ENCODE results near the gene ITGB2.

ITGB2 gene

DNA sequence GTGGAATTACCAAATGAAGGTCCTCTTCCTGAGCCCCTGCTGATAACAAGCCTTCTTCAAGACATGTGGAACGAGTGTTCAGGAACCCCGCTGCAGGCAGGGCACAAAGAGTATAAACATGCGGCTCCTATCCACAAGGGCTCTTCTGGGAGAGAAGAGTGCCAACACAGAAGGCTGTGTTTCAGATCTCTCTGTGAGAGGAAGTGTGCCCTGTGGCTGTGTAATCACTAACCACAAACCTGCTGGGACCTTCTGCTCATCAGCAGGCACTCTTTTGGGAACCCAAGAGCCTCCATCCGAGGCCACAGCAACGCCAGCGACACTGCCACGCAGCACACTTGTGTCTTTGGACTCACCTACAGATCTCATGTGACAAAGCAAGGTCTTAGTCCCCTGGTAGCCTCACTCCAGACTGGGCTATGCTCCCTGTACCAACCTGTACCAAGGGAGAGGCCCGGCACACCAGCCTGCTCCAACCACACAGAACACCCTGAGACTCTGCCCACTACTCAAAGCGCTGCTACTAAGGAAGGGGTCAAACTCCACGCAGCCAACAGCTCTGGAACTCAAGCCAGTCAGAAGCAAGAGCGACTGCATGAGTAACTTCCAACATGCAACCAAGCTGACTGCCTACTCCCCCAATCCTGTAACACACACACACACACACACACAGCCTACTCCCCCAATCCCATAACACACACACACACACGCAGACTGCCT is 55.0 kb downstream of the ITGB2 start:
- DNase-seq, result no peak

DNA sequence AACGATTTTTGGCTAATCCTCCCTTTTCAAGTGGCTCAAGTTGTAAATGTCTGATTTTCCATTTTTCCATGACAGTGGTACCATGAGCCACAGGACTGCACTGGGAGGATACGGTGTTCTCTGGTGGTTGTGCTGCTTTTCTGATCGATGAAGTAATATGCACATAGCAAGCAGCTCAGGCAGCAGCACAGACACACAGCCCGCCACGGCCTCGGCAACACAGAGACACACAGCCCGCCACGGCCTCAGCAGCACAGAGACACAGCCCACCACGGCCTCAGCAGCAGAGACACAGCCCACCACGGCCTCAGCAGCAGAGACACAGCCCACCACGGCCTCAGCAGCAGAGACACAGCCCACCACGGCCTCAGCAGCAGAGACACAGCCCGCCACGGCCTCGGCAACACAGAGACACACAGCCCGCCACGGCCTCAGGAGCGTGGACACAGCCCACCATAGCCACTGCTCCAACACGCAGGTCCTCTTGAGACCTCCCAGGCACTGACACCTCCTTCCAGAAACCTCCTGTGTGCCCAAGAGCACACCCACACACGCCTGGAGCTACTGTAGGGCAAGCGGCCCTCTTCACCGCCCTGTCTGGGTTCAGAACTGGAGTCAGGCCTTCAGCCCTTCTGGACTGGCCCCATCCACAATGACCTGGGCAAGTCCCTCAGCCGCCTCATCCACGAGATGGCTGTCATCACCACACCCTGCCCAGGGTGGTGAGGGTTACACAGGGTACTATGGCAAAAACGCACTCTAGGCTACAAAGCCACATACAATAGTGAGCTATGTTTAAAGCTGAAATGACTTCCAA is 57.6 kb downstream of the ITGB2 start:
- DNase-seq, result no peak

DNA sequence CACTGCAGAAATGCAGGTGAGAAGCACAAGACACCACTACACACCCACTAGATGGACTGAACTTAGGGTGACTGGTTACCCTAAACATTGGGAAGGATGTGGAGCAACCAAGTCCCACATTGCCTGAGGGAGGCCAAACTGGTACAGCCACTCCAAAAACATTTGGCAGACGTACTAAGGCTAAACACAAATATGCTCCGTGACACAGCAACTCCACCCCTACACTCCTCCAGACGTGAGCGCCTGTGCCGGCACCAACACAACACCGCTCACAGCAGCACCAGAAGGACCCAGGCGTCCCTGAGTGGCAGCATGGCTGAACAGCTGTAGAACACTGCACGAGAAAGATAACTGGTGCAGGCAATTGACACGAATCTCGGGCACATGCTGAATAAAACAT is 61.9 kb downstream of the ITGB2 start:
- DNase-seq, result no peak

DNA sequence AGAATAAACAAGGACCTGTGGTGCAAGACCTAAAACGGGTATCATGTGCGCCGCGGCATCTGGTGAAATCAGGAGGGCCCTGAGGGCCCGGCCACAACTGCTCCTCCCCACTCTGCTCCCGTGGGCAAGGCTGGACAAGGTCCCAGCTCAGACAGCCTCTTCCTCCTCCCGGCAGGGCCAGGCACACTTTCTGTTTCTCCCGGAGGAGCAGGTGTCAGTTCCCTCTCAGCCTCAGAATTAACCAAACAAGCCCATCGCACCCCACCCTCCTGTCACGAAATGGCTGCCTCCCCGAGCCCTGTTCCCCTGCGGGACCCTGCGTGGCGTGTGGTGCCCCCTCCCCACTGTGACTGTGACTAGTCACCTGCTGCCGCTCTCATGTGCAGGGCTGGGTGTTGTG is 62.4 kb downstream of the ITGB2 start:
- no peak for DNase-seq

DNA sequence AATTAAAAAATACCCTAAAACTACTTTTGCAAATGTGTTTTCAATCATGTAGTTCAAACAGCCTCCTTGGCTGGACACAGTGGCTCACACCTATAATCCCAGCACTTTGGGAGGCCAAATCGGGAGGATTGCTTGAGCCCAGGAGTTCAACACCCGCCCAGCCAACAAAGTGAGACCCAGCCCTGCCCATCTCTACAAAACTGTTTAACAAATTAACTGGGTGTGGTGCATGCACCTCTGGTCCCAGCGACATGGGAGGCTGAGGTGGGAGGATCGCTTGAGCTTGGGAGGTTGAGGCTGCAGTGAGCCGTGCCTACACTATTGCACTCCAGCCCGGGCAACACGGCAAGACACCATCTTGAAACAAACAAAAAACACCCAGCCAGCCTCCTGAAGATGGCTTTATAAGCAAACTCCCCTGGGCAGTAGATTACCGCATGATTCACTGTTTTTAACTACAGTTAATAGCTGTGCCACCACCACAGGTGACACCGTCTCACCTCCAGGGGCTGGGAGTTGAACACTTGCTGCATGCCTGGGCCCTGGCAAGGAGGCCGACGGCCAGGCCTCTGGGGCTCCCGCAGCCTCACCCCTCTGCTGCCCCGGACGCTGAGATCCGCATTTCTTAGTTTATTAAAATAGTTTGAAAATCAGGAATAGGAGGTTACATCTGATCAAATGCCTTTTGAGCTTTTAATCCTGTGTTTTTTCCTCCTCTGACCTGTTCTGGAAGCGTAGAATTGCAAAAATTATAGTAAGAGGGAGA is 63.4 kb downstream of the ITGB2 start:
- no peak for DNase-seq

DNA sequence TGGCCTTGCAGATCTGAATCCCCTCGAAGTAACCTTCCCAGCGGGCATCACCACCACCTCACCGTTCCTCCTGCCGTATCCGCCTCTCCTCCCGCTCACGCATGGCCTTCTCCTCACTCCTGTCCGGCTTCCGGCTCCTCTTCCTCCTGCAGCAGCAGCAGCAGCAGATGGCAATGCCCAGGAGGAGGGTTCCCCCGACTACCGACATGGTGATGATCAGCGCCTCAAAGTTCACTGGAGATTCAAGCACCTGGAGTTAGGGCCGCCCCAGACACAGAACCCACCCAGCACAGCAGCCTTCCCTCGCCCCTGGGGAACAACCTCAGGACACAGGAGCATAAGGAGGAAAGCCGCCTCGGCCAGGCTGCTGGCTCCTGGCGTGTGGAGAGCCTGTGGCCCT is 64.6 kb downstream of the ITGB2 start:
- DNase-seq, result no peak

DNA sequence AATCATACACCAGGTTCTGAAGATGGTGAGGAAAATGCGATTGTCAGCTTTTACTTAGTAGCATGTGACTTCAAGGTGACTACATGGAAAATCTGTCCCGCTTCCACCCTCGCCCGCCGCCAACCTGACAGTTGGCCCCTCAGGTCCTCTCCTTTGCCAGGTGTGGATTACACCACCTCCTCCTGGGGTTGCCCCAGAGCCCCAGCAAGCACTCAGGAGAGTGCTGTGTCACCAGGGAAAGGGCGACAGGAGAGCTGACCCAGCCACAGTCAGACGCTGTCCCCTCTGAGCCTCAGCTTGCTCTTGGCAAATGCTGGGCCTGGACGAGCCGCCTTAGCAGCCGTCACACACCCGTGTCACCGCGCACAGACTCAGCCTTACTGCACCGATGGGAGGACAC is 65.1 kb downstream of the ITGB2 start:
- no peak for DNase-seq

DNA sequence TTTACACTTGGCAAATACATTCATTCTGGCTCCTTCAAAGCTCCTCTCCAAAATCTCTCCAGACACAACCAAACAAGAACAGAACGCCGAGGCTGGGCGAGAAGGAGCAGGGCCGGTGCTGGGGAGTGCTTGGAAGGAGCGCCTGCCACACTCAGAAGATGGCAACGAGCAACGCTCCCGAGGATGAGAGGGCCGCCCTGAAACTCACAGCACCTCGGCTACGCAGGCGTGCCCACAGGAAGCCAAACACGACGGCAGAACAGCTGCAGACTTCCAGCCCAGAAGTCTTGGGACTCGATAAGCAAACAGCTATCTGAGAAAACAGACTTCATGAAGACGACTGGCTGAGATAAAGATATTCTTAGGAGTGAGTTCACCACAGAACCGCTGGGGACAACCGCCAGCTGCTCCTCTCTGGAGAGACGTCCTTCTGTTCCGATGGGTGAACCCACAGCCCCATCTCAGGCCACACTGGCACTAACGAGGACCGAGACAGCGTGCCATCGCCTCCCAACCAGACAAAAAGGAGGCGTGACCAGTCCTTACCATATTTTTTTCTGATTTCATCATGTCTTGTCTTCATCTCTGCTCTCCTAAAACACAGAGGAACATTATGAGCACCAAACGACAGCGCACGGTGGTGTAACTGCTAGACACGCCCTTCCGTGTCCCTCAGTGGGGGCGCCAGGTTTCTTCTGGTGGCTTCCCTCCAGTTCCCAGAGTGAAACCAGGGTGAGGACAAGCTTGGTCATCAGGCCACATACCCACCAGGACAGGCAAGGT is 65.8 kb downstream of the ITGB2 start:
- DNase-seq, result no peak

DNA sequence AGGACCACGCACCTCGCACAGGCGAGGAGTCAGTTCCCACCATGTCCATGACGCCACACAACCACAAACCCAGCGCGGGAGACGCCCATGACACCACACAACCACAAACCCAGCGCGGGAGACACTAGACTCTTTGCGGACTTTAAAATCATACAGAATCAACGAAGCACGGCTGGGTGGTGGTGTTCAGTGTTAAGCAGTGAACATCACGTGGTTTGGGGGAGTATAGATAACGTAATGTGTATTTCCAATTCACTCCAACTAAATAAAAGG is 66.4 kb downstream of the ITGB2 start:
- DNase-seq, result no peak

DNA sequence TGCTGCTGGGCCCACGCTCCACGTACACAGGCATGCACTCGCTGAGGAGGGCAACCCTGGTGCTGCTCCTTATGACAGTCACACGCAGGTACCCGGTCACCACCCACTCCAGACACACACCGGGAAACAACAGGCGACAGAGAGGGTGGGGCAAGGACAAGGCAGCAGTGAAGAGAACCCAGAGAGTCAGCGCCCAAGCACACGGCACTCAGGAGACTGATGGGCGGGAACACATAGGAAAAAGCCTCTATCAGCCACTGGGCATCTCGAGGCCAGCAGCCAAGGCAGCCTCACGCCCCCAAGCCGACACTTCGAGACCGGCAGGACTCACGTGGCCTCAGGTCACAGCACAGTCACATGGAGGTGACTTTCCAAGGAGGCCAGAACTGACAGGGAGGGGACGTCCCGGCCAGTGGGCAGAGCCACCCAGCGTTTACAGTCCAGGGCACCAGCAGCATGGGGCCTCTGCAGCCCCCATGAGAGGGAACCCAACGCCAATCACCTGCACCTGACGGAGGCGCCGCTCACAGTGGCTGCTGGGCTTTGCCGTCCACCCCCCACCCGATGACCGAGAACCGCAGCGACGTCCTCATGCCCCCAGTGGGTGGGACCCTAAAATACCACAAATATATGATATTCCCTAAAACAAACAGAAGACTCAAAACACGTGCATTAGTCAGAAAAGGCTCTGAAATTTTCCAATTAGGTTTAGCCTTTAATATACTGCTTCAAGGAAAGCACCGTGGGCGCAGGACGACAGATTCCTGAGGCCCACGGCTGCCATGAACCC is 66.9 kb downstream of the ITGB2 start:
- DNase-seq, result no peak

DNA sequence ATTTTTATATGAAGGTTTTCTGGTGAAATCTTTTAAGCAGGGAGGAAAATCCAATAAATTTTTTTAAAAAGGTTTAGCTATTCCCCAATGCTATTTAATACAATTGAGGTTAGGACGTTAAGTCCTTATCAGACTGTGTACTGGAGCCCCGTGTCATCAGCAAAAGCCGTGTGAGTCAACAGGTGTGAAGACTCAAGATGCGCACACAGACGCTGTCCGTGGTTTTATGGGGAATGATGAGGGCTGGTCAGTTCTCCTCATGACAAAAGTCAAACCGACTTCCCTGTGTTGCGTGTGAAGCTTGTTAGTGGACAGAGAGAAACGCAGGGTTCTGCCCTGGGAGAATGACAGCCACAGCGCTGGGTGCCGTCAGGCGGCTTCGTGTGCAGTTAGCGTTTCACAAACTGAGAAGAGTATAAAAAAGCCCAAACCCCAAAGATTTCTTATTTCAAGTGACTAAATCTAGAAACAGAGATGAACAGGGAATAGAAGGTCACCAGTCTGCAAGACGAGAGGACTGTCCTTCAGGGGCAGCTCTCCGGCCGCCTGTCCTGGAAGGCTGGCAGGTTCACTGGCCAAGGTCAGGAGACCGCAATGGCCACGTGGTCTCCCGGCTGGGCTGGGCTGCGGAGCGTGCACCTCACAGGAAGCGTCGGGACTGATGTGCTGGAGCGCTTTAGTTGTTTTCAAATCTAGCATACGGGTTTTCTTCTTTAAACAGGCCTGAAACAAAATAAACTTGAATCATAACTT is 69.6 kb downstream of the ITGB2 start:
- DNase-seq, result no peak

DNA sequence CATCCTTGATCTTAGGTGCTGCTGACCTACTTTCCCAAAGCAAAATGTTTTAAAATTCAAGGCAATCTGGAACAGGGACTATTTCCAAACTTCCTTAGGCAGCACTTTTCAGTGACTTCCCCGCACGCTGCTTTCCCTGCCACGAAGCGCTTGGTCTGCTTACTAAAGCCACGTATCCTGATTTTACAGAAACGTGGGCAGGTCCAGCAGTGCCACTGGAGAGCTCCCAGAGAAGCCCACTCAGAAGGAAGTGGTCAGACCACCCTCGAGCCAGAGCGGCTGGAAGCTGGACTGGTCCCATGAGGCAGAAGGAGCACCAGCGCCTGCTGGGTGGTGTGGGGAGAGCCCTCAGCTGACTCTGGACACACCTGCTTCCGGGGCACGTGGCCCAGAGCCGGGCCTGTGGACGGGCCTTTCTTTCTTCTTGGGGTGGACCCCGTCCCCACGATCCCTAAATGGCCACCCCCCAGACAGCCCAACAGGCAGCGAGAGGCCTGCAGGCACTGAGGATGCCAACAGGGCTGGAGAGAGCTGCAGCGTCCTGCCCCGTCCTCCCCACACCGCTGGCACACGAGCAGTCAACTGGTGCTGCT is 70.4 kb downstream of the ITGB2 start:
- DNase-seq, result no peak

DNA sequence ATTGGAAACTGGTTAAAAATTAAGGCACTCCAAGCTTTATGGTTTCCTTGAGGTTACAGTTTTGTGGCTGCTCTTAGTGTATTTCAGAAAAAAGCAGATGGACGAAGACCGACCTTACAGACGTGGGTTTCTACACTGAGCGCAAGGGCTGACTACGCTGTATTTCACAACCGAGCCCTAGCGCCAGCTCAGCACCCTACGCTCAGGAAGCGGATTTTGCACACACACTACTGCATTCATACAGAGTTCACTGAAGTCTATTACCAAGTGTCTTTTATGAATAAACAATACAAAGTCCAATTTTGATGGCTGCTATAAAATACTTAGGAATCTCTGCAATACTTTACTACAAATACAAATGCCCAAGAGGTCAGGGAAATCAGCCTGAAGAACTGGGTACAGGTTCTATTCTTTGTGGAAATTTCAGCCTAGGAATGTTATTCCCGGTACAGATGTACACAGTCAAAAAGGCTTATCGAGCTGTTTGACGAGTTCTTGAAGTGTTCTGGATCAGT is 71.0 kb downstream of the ITGB2 start:
- no peak for DNase-seq

DNA sequence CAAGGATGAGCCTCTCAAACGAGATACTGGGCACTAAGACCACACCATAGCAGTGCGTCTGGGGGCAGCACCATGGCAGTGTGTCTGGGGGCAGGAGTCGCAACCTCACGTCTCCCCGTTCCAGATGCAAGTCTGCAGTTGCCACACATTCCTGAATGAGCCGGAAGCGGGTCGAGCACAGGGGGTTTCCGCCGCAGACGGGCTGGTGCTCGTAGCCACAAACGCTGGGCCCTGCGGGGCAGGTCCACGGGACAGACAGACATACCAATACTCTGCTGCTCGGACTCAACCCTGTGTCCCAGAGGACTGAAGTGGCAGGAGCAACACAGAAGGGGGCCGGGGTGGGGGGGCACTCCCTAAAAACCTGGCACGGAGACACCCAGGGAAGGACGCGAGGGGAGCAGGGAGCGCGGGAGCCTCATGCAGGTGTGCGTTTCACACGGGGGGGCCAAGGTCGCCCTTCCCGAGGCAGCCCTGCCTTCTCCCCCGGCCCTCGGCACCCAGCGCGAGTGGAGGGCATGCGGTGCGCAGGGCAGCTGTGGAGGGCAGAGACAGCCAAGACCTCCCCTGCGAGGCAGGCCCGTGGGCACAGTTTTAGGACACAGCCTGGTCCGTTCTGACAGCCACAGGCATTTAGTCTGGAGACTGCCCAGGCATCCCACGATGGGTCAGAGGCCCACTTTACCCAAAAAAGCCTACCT is 71.7 kb downstream of the ITGB2 start:
- DNase-seq, result no peak

DNA sequence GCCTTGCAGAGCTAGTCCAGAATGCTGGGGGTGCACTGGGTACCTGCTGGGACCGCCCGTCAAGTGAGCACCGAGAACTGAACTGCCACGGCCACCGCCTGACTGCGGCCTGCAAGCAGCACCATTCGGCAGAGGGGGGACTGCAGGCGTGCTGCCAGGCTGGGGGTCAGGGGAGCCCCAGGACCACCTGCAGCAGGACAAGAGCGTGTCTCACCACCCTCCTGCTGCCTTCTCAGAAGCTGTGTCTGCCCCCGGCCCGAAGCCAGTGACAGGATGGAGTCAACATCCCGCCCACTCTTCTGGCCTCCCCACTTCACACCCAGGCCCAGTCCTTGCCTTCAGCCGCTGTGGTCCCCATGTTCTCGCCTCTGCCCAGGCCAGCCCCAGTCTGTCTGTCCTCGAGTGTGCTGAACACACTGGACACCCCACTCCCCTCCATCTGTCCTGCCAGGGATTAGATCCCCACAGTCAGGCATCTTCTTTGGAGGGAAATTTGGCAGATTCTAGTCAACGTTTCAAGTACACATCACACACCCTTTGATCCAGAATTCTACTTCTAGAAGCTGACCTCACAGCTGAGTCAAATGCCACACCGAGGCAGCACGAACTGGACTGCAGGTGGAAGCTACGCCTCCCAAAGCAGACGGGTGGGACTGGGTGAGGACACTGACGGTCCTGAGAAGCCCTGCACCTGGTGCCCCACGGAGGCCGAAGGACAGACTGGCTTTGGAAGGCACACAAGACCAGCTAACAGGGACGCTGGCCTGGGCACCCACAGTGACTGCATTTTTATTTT is 73.2 kb downstream of the ITGB2 start:
- no peak for DNase-seq

DNA sequence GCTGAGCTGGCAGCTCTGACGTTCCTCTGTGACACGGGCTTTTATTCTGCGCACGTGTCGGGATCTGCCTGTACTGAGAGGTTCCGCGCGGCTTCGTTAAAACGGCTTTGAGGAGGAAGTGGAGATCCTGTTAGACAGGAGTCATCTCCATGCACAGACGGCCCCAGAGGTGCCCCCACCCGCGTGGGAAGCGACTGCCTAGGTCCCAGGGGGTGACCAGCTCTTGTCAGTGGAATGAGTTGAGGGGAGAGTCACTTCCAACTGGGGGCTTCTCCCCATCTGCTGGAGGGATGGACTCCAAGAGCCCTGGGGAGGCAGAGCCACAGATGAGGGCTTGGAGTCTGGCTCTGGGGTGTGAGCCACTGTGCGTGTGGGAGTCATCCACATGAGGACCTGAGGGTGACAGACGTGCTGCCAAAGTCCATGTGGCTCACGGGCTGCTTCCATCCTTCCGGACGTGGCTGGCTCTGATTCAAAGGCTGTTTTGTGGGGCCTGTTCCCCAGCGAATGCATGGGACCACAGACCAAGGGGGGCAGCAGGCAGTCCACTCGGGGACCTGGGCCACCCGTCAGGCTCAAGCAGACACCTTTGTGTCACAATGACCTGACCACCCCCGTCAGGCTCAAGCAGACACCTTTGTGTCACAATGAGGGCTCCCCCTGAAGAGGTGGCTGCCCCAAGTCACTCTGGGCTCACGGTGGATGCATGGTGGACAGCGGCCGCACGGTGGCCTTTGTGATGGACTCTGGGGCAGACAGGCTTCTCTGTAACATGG is 74.0 kb downstream of the ITGB2 start:
- DNase-seq, result peak; percentile 42

DNA sequence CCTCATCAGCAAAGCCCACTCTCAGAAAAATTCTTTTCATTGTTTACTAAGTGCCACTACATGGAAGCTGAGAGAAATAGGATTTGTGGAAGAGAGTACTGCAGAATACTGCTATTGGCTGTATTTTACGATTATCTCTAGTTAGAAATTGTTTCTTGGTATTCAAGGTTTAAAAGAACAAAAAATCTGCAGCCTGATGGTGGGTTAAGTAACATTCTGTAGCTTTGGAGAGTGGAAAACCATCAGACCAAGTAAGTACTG is 74.5 kb downstream of the ITGB2 start:
- no peak for DNase-seq

DNA sequence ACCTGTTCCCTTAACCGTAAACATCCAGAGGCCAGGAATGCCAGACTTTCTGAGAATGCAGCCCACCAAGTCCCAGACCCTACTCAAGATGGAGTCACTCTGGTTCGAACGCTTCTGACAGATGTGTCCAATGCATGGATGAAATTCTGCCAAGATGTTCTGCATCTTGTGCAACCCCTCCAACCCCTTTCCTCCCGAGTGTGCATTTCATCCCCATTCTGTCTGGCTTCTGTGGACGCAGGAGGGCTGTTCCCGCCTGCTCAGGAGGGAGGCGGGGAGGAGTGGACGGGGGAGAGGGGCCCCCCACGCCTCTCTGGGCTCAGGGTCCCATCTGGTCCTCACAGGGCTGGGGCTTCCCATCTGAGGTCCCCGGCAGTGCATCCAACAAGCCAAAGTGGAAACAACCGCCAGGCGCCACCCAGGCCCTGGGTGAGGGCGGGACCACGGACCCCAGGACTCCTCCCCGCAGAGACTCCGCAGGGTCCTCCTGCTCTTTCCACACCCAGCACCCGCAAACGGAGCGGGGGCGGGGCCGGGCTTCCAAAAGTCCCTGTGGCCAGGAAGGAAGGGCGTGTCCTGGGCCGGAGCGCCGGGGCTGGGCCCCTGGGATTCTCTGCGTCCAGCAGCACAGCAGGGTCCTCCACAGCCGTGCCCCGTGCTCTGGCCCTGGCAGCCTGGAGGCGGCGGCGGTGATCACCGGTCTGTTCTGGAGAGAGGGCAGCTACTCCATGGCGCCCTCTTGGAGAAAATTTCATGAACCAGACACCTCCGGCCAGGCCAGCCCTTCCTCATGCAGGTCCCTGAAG is 75.1 kb downstream of the ITGB2 start:
- DNase-seq, result peak; percentile 47

Data from NCI-H1092 treated with DMSO at 0.1 percent for 48 hours (cell line).